GM15510 (cell line): Measurements from ENCODE around the gene COPZ2.

ENCODE experiments used
- POLR2A ChIP-seq: IDR thresholded peaks from 3 replicates; pipeline ENCODE4 v1.6.1; 2011; ENCODE audit warnings: borderline replicate concordance; ENCODE audit not compliant: insufficient read length; ENCODE audit errors: extremely low read depth

The COPZ2 gene

GRCh38 chr17:48045316-48046001 lies 7.9 kb upstream of the COPZ2 start:
- TF ChIP-seq POLR2A = no peak

GRCh38 chr17:48044851-48045250 lies 7.3 kb upstream of the COPZ2 start:
- TF ChIP-seq POLR2A = no peak

- TF ChIP-seq POLR2A = no peak
Measured at GRCh38 chr17:48043176-48043575, 5.6 kb upstream of the COPZ2 start.

GRCh38 chr17:48038687-48039086 lies 1.1 kb upstream of the COPZ2 start:
- TF ChIP-seq POLR2A = no peak

GRCh38 chr17:48037838-48038323 lies 284 bp upstream of the COPZ2 start:
- TF ChIP-seq POLR2A = no peak

GRCh38 chr17:48036693-48037035 lies 933 bp downstream of the COPZ2 start:
- no peak for TF ChIP-seq POLR2A

- no peak for TF ChIP-seq POLR2A
Measured at GRCh38 chr17:48031966-48032365, 5.6 kb downstream of the COPZ2 start.

- no peak for TF ChIP-seq POLR2A
Measured at GRCh38 chr17:48030531-48030930, 7.1 kb downstream of the COPZ2 start.

- no peak for TF ChIP-seq POLR2A
Measured at GRCh38 chr17:48028736-48029135, 8.9 kb downstream of the COPZ2 start.

GRCh38 chr17:48027322-48027981 lies 10.1 kb downstream of the COPZ2 start:
- no peak for TF ChIP-seq POLR2A

- no peak for TF ChIP-seq POLR2A
Measured at GRCh38 chr17:48026502-48027321, 10.9 kb downstream of the COPZ2 start.

GRCh38 chr17:48025904-48026501 lies 11.6 kb downstream of the COPZ2 start:
- TF ChIP-seq POLR2A = no peak

- no peak for TF ChIP-seq POLR2A
Measured at GRCh38 chr17:48025040-48025903, 12.3 kb downstream of the COPZ2 start.
